HL-60/S4 (cell line): ENCODE measurements around the gene KIF18B.

Experiments
- in situ Hi-C: fragments of 300-500 bp; cut with MboI; formaldehyde crosslinking; loops from 2 replicates; pipeline ENCODE4 v1.14.3; 2022; ENCODE audit warnings: low sequenced_read_pairs

KIF18B gene

GRCh38 chr17:44884941-44885340, 62.6 kb downstream of the KIF18B start:
- in situ Hi-C loops, result no loop called here

- in situ Hi-C loops, result no loop called here
These were observed 66.4 kb downstream of the KIF18B start for GRCh38 chr17:44881145-44881544.

GRCh38 chr17:44880062-44880461, 67.5 kb downstream of the KIF18B start:
- in situ Hi-C loops, result no loop called here

- in situ Hi-C loops, result no loop called here
These were observed 68.2 kb downstream of the KIF18B start for GRCh38 chr17:44879376-44879775.

GRCh38 chr17:44878627-44879221, 68.8 kb downstream of the KIF18B start:
- in situ Hi-C loops, result no loop called here

GRCh38 chr17:44877121-44877520, 70.5 kb downstream of the KIF18B start:
- in situ Hi-C loops, result no loop called here

GRCh38 chr17:44875761-44876160, 71.8 kb downstream of the KIF18B start:
- in situ Hi-C loops, result no loop called here
